Measurements from ENCODE around the gene COLEC11.

- TF ChIP-seq TAF1 (IDR thresholded peaks at IDR 0.05; ENCODE audit: borderline replicate concordance, low read depth, low read length) (no peak), POLR2A (IDR thresholded peaks at IDR 0.05; ENCODE audit: low read depth, low read length) (no peak)
Measured at GRCh38 chr2:3637311-3637675, 42.4 kb downstream of the COLEC11 start.

Data from GM12892 (cell line).